ENCODE data around the gene MYL6B.

The MYL6B gene

GRCh38 chr12:56143870-56144269 lies 8.5 kb upstream of the MYL6B start:
- no peak for DNase-seq (ENCODE audit: low read depth)
- H3K4me3 ChIP-seq (ENCODE audit: low read depth, low read length) = no peak overlapping the region
- TF ChIP-seq CTCF (IDR thresholded peaks at IDR 0.05; ENCODE audit: insufficient read depth, low read depth, low read length, missing control alignments) = no peak

GRCh38 chr12:56145217-56145616 lies 7.2 kb upstream of the MYL6B start:
- DNase-seq (ENCODE audit: low read depth) = no peak
- no peak for TF ChIP-seq CTCF (IDR thresholded peaks at IDR 0.05; ENCODE audit: insufficient read depth, low read depth, low read length, missing control alignments)
- no peak overlapping the region for H3K4me3 ChIP-seq (ENCODE audit: low read depth, low read length)

GRCh38 chr12:56146492-56147460 lies 5.6 kb upstream of the MYL6B start:
- no peak for TF ChIP-seq CTCF (IDR thresholded peaks at IDR 0.05; ENCODE audit: insufficient read depth, low read depth, low read length, missing control alignments)
- no peak overlapping the region for H3K4me3 ChIP-seq (ENCODE audit: low read depth, low read length)
- no peak for DNase-seq (ENCODE audit: low read depth)

- H3K4me3 ChIP-seq (ENCODE audit: low read depth, low read length) = no peak overlapping the region
- no peak for TF ChIP-seq CTCF (IDR thresholded peaks at IDR 0.05; ENCODE audit: insufficient read depth, low read depth, low read length, missing control alignments)
- DNase-seq (ENCODE audit: low read depth) = no peak
Observed at GRCh38 chr12:56150563-56150962, 1.8 kb upstream of the MYL6B start.

GRCh38 chr12:56151672-56152131 lies 685 bp upstream of the MYL6B start:
- TF ChIP-seq CTCF (IDR thresholded peaks at IDR 0.05; ENCODE audit: insufficient read depth, low read depth, low read length, missing control alignments) = peak; percentile 57
- peak; percentile 85 for DNase-seq (ENCODE audit: low read depth)
- peak overlapping the region; percentile 85 for H3K4me3 ChIP-seq (ENCODE audit: low read depth, low read length)

GRCh38 chr12:56152756-56153677 lies 630 bp downstream of the MYL6B start:
- H3K4me3 ChIP-seq (ENCODE audit: low read depth, low read length) = peak overlapping the region; percentile 85
- no peak for DNase-seq (ENCODE audit: low read depth)
- TF ChIP-seq CTCF (IDR thresholded peaks at IDR 0.05; ENCODE audit: insufficient read depth, low read depth, low read length, missing control alignments) = no peak

Measured in GM12865 (cell line).